ENCODE measurements around the gene MESP2. TPM values are rescaled to one million over a fixed set of nuclear protein-coding genes. Genes with fewer than 3 reads are reported as not detected.

MESP2 gene
- total RNA-seq, 1 experiment from 2014 or later: 0.26 TPM

DNA sequence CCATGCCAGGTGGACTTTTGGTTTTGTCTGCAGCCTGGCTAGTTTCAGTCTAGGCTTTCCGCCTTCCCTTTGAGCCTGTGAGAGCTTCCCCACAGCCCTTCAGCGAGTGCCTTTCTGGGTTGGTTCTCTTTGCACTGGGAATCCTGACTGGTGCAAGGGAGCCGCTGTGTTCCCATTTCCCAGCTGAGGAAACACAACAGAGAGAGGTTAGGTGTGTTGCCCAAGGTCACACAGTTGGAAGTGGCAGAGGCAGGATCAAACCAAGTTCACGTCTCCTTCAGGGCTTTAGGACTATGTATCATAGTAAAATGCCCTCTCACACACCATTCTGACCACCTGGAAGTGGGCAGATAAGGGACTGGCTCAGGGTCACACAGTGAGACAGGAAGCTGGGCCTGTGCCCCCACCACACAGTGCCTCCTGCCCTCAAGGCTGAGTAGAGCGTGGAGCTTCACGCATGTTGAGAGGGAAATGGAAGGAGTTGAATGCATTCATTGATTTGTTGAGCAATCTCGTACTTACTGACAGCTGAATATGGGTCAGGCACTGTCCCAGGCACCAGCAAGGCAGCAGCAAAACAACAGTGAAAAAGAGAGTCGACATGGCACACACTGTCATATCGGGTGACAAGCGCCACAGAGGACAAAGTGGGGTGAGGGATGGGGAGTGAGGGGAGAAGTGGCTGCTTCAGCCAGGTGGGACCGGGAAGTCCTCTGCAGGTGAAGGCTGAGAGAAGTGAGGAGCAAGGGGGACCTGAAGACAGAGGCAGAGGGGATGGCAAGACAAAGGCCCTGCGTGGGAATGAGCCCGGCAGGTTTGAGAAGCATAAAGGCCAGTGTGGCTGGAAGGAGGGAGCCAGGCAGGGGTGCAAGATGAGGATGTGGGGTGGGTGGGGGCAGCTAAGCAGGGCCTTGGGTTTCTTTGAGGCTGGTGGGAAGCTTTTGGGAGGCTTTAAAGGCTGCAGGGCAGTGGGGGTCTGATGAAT is 50.8 kb downstream of the MESP2 start:
- Histone ChIP-seq H3K27ac (ENCODE audit: low read depth, low read length, poor library complexity, severe bottlenecking) (no peak overlapping the region), H3K27me3 (replicated peaks; ENCODE audit: insufficient read depth, low read depth, low read length, poor library complexity) (no peaks in the 10 kb centered on the region), H3K4me3 (ENCODE audit: low read depth, low read length, poor library complexity, severe bottlenecking) (no peak overlapping the region), H3K36me3 (ENCODE audit: insufficient read depth, low read length, poor library complexity, severe bottlenecking) (no peaks in the 10 kb centered on the region), H3K9me3 (ENCODE audit: low read depth, low read length, poor library complexity, severe bottlenecking) (no peaks in the 10 kb centered on the region), H3K4me1 (ENCODE audit: insufficient read depth, low read length, poor library complexity, severe bottlenecking) (no peaks in the 10 kb centered on the region)
- BruUV-seq (replicated peaks): no TSS peak
- TF ChIP-seq, protein P1, sequence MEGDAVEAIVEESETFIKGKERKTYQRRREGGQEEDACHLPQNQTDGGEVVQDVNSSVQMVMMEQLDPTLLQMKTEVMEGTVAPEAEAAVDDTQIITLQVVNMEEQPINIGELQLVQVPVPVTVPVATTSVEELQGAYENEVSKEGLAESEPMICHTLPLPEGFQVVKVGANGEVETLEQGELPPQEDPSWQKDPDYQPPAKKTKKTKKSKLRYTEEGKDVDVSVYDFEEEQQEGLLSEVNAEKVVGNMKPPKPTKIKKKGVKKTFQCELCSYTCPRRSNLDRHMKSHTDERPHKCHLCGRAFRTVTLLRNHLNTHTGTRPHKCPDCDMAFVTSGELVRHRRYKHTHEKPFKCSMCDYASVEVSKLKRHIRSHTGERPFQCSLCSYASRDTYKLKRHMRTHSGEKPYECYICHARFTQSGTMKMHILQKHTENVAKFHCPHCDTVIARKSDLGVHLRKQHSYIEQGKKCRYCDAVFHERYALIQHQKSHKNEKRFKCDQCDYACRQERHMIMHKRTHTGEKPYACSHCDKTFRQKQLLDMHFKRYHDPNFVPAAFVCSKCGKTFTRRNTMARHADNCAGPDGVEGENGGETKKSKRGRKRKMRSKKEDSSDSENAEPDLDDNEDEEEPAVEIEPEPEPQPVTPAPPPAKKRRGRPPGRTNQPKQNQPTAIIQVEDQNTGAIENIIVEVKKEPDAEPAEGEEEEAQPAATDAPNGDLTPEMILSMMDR (conservative IDR thresholded peaks at IDR 0.05; ENCODE audit: low read depth, low read length): no peak
- no peak for TF ChIP-seq EZH2 (IDR thresholded peaks at IDR 0.05; ENCODE audit: borderline replicate concordance, low read depth, low read length, poor library complexity, severe bottlenecking)
- intact Hi-C loops (cut with micrococcal nuclease; ENCODE audit: unreplicated experiment): no loop called here
- DNase-seq (ENCODE audit: low spot score): no peak
- ChIA-PET POLR2A (ENCODE audit: low non-redundant PET) (no interaction called here), CTCF (no interaction called here)

DNA sequence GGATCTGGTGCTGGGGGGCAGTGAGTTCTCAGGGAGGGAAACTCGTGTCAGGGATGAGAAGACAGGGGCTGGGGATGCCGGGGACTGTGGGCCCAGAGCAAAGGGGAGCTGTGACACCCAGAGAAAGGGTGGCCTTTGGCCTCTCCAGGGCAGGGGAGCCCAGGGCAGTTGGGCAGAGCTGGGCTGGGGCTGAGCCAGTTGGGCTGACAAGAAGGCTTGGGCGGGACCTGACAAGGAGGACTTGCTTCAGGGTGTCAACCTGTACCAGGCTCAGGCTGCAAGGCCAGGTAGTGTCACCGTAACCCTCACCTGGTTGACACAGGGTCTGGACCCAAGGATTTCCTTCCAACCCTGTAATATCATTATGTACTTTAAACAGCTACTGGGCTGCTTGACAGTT is 51.7 kb downstream of the MESP2 start:
- intact Hi-C loops (cut with micrococcal nuclease; ENCODE audit: unreplicated experiment): no loop called here
- CTCF ChIA-PET: interaction anchor here (0.6 kb wide), 1 partner anchor 55 kb away, joined by 4 read pairs; no protein-coding TSS in a partner anchor

More for the DNA sequence above, 51.7 kb downstream of the MESP2 start:
- H3K27ac ChIP-seq (ENCODE audit: low read depth, low read length, poor library complexity, severe bottlenecking): no peak overlapping the region
- POLR2A ChIA-PET (ENCODE audit: low non-redundant PET): no interaction called here
- no peaks in the 10 kb centered on the region for H3K9me3 ChIP-seq (ENCODE audit: low read depth, low read length, poor library complexity, severe bottlenecking)
- no peak for DNase-seq (ENCODE audit: low spot score)
- H3K27me3 ChIP-seq (replicated peaks; ENCODE audit: insufficient read depth, low read depth, low read length, poor library complexity): no peaks in the 10 kb centered on the region
- BruUV-seq (replicated peaks): no TSS peak
- no peak for TF ChIP-seq EZH2 (IDR thresholded peaks at IDR 0.05; ENCODE audit: borderline replicate concordance, low read depth, low read length, poor library complexity, severe bottlenecking)
- TF ChIP-seq, protein P1 (conservative IDR thresholded peaks at IDR 0.05; ENCODE audit: low read depth, low read length): no peak
- H3K36me3 ChIP-seq (ENCODE audit: insufficient read depth, low read length, poor library complexity, severe bottlenecking): no peaks in the 10 kb centered on the region
- no peaks in the 10 kb centered on the region for H3K4me1 ChIP-seq (ENCODE audit: insufficient read depth, low read length, poor library complexity, severe bottlenecking)
- H3K4me3 ChIP-seq (ENCODE audit: low read depth, low read length, poor library complexity, severe bottlenecking): no peak overlapping the region

Other genes starting within 250 kb of the MESP2 start
- gene TICRR, start 200.9 kb upstream of the MESP2 start, total RNA-seq (2021): 55.7 and 56.5 TPM in 2 replicates
- gene KIF7, start 120.9 kb upstream of the MESP2 start, total RNA-seq (2021): 9.5 and 11.3 TPM in 2 replicates
- gene PLIN1, start 97.0 kb upstream of the MESP2 start, total RNA-seq (2021): 0.30 and 0.46 TPM in 2 replicates
- 2.7 and 5.4 TPM in 2 replicates for gene PEX11A, start 85.6 kb upstream of the MESP2 start, total RNA-seq (2021)
- not detected in 2 replicates for gene WDR93, start 85.5 kb upstream of the MESP2 start, total RNA-seq (2021)
- gene MESP1, start 25.1 kb upstream of the MESP2 start, total RNA-seq (2021): 5.2 and 6.5 TPM in 2 replicates
- 0.73 and 1.5 TPM in 2 replicates for gene ANPEP, start 38.5 kb downstream of the MESP2 start, total RNA-seq (2021)
- 32.0 and 35.2 TPM in 2 replicates for gene AP3S2, start 117.7 kb downstream of the MESP2 start, total RNA-seq (2021)
- gene ARPIN, start 136.6 kb downstream of the MESP2 start, total RNA-seq (2021): 5.6 and 5.9 TPM in 2 replicates
- gene ZNF710, start 225.0 kb downstream of the MESP2 start, total RNA-seq (2021): 25.2 and 27.3 TPM in 2 replicates

All from A673 (cell line).